GM12878 (cell line): ENCODE measurements around the gene NEMP2. TPM values are rescaled to one million over a fixed set of nuclear protein-coding genes. Genes with fewer than 3 reads are reported as not detected.

Experiments
- ATAC-seq: fragments of 200-7000 bp; cut with Tn5 transposase; 3 replicates; pipeline ENCODE4 v1.9.1; 2020; ENCODE audit warnings: mild to moderate bottlenecking, moderate library complexity
- BruUV-seq: library from RNA; stranded (reverse); fragments of 400-500 nt; replicated peaks from 2 replicates; lab custom pipeline; 2021; lab: Mats Ljungman, UMichigan
- CTCF ChIA-PET: fragments of 300-600 bp; sonication (Branson Sonifier 250); formaldehyde crosslinking; extraction: SDS; loops from one replicate; lab custom pipeline; 2021; ENCODE audit warnings: inconsistent platforms; lab: Yijun Ruan, JAX
- POLR2A ChIA-PET: fragments of 350-600 bp; formaldehyde crosslinking; extraction: SDS; loops from one replicate; lab custom pipeline; 2021; ENCODE audit warnings: inconsistent platforms; lab: Charles Lee
- RAD21 ChIA-PET: fragments of 300-600 bp; sonication (Branson Sonifier 250); formaldehyde crosslinking; loops from one replicate; lab custom pipeline; 2023; ENCODE audit warnings: antibody characterized with exemption; ENCODE audit not compliant: unreplicated experiment; lab: Charles Lee
- SMC1A ChIA-PET: fragments of 300-600 bp; sonication (Branson Sonifier 250); formaldehyde crosslinking; loops from one replicate; lab custom pipeline; 2023; ENCODE audit not compliant: unreplicated experiment, uncharacterized antibody; lab: Charles Lee
- DNase-seq: peaks from one replicate; pipeline ENCODE4 v3.0.0-alpha.2; 2011; ENCODE audit warnings: low read depth, low spot score
- FAIRE-seq: peaks from 3 replicates; lab custom pipeline; 2011; peaks lifted over from hg19 to GRCh38; lab: Jason Lieb, UNC
- H2AFZ ChIP-seq: 2 replicates; pipeline ENCODE4 v1.6.0; 2011; ENCODE audit warnings: low read depth, low read length, control low read depth; ENCODE audit not compliant: control insufficient read depth
- H3K27ac ChIP-seq: 2 replicates; pipeline ENCODE4 v1.5.1; 2011; ENCODE audit warnings: control low read depth; ENCODE audit not compliant: control insufficient read depth, insufficient read depth
- H3K27me3 ChIP-seq, 2 experiments: replicated peaks in 1 of 2; 2 replicates each; pipeline versions ENCODE4 v1.6.0 to v1.6.1; 2011; ENCODE audit warnings: low read length in 1 of 2; ENCODE audit not compliant: control insufficient read depth in 2 of 2, insufficient read depth in 2 of 2
- H3K36me3 ChIP-seq, 2 experiments: 2 replicates each; pipeline ENCODE4 v1.5.1; 2011; ENCODE audit warnings: low read length in 1 of 2; ENCODE audit not compliant: control insufficient read depth in 2 of 2, insufficient read depth in 2 of 2
- H3K4me1 ChIP-seq: 2 replicates; pipeline ENCODE4 v1.6.1; 2011; ENCODE audit warnings: mild to moderate bottlenecking, low read length, moderate library complexity, mixed read lengths; ENCODE audit not compliant: control insufficient read depth, insufficient read depth
- H3K4me2 ChIP-seq: 2 replicates; pipeline ENCODE4 v1.6.0; 2011; ENCODE audit warnings: control low read depth; ENCODE audit not compliant: control insufficient read depth, insufficient read depth
- H3K4me3 ChIP-seq: fragments of 200-600 bp; sonication (generic); 2 replicates; pipeline ENCODE4 v1.5.1; 2016
- H3K79me2 ChIP-seq: 2 replicates; pipeline ENCODE4 v1.6.0; 2011; ENCODE audit warnings: low read length; ENCODE audit not compliant: control insufficient read depth, insufficient read depth
- H3K9ac ChIP-seq: 2 replicates; pipeline ENCODE4 v1.8.0; 2011; ENCODE audit warnings: low read length, control low read depth, mixed read lengths; ENCODE audit not compliant: control insufficient read depth, insufficient read depth
- H3K9me3 ChIP-seq: replicated peaks from 3 replicates; pipeline ENCODE4 v1.5.1; 2011; ENCODE audit warnings: mild to moderate bottlenecking, low read length; ENCODE audit not compliant: control insufficient read depth, insufficient read depth
- H4K20me1 ChIP-seq: 2 replicates; pipeline ENCODE4 v1.6.0; 2011; ENCODE audit not compliant: control insufficient read depth, insufficient read depth
- BRCA1 ChIP-seq: IDR thresholded peaks from 2 replicates; pipeline ENCODE4 v1.6.1; 2011; ENCODE audit warnings: low read depth, low read length, improper control_type of control experiment
- E4F1 ChIP-seq: fragments of 450-650 bp; IDR thresholded peaks from 2 replicates; pipeline ENCODE4 v1.6.1; 2018; ENCODE audit warnings: borderline replicate concordance, mild to moderate bottlenecking; ENCODE audit not compliant: partially characterized antibody
- FOXM1 ChIP-seq: IDR thresholded peaks from 2 replicates; pipeline ENCODE4 v1.6.1; 2012; ENCODE audit warnings: low read depth, mild to moderate bottlenecking, inconsistent platforms, low read length, moderate library complexity
- GABPA ChIP-seq: IDR thresholded peaks from 2 replicates; pipeline ENCODE4 v1.6.1; 2014; ENCODE audit warnings: antibody characterized with exemption, low read depth, mild to moderate bottlenecking, inconsistent platforms
- HCFC1 ChIP-seq: fragments of 150-350 bp; IDR thresholded peaks from 2 replicates; pipeline ENCODE4 v1.6.1; 2014; ENCODE audit warnings: low read length
- MAX ChIP-seq: IDR thresholded peaks from 2 replicates; pipeline ENCODE4 v1.6.1; 2012; ENCODE audit warnings: low read depth, low read length, improper control_type of control experiment
- NBN ChIP-seq: fragments of 450-650 bp; IDR thresholded peaks from 2 replicates; pipeline ENCODE4 v1.6.1; 2016
- RELA ChIP-seq: fragments of 450-650 bp; IDR thresholded peaks from 2 replicates; pipeline ENCODE4 v1.8.0; 2014; ENCODE audit warnings: borderline replicate concordance; ENCODE audit not compliant: partially characterized antibody
- SP1 ChIP-seq: IDR thresholded peaks from one replicate; pipeline ENCODE4 v1.6.1; 2011; ENCODE audit warnings: low read depth, low read length
- SREBF2 ChIP-seq: IDR thresholded peaks from 2 replicates; pipeline ENCODE4 v1.6.1; 2012; ENCODE audit warnings: mild to moderate bottlenecking, low read length
- TARDBP ChIP-seq: IDR thresholded peaks from 2 replicates; pipeline ENCODE4 v1.6.1; 2016; ENCODE audit warnings: borderline replicate concordance
- TBL1XR1 ChIP-seq: IDR thresholded peaks from 2 replicates; pipeline ENCODE4 v1.6.1; 2012; ENCODE audit warnings: low read depth, low read length, improper control_type of control experiment
- ZNF274 ChIP-seq: IDR thresholded peaks from one replicate; pipeline ENCODE4 v1.8.0; 2011; ENCODE audit not compliant: insufficient read length, insufficient read depth
- ZNF384 ChIP-seq: IDR thresholded peaks from 2 replicates; pipeline ENCODE4 v1.6.1; 2012; ENCODE audit warnings: low read depth, mild to moderate bottlenecking, low read length, improper control_type of control experiment, borderline replicate concordance
- ZNF687 ChIP-seq: fragments of 450-650 bp; IDR thresholded peaks from 2 replicates; pipeline ENCODE4 v1.6.1; 2017; ENCODE audit warnings: mild to moderate bottlenecking, moderate library complexity
- ZSCAN29 ChIP-seq: fragments of 450-650 bp; IDR thresholded peaks from 2 replicates; pipeline ENCODE4 v1.6.1; 2017; ENCODE audit warnings: mild to moderate bottlenecking, moderate library complexity
- WGBS: methylation state at CpG from one replicate; pipeline ENCODE4 v1.1.6; 2016; ENCODE audit warnings: low lambda C conversion rate; ENCODE audit not compliant: insufficient replicate concordance, insufficient coverage; ENCODE audit errors: missing lambda C conversion rate; 5-methylcytosine and 5-hydroxymethylcytosine counted together
- in situ Hi-C: fragments of 300-500 bp; cut with MboI; formaldehyde crosslinking; loops from 9 replicates; pipeline ENCODE4 v1.14.3; 2018; ENCODE audit warnings: mixed read lengths
- intact Hi-C: fragments of 100-400 bp; cut with micrococcal nuclease; formaldehyde crosslinking; loops from one replicate; pipeline ENCODE4 v1.14.2; 2022; ENCODE audit not compliant: unreplicated experiment
- polyA plus RNA-seq, 11 experiments: library from polyadenylated mRNA; depleted of rRNA in 4 of 11; unstranded in 6 of 11; stranded (reverse) in 5 of 11; fragments of >200 nt; fragmentation: Nextera tagmentation in 4 of 11; fragmentation: Illumina TruSeq in 1 of 11; extraction: Ambion mirVana in 4 of 11; extraction: Trizol in 1 of 11; gene quantifications; 1 replicate in 1 of 11; 2 replicates in 10 of 11; pipeline versions ENCODE4 v1.2.1 to v1.2.3, GENCODE V29; 2011 to 2016; ENCODE audit warnings: inconsistent platforms in 2 of 11, missing spikeins in 2 of 11, low read depth in 1 of 11
- total RNA-seq, 4 experiments: library from RNA; depleted of rRNA in 3 of 4; stranded (reverse); fragments of >200 nt in 3 of 4; fragmentation: Illumina TruSeq in 1 of 4; extraction: Trizol in 1 of 4; gene quantifications; 2 replicates each; pipeline versions ENCODE4 v1.2.1 to v1.2.3, GENCODE V29; 2013 to 2021

NEMP2 gene
- total and polyA plus RNA-seq, 10 of the 15 experiments (the other 5 are each of a cell fraction or from before 2014, with no cell fraction given), result 2.3 to 14.0 (median 8.1) TPM

- POLR2A ChIA-PET, result no interaction called here
- intact Hi-C loops, result no loop called here
- TF ChIP-seq BRCA1, result no peak
- TF ChIP-seq ZNF687, result no peak
- no peak for TF ChIP-seq SP1
- TF ChIP-seq MAX, result no peak
- TF ChIP-seq ZSCAN29, result no peak
- TF ChIP-seq GABPA, result no peak
- no peak for TF ChIP-seq RELA
- TF ChIP-seq ZNF384, result no peak
- TF ChIP-seq TARDBP, result no peak
- TF ChIP-seq E4F1, result no peak
- TF ChIP-seq NBN, result no peak
- no peak for TF ChIP-seq SREBF2
- TF ChIP-seq FOXM1, result no peak
- TF ChIP-seq HCFC1, result no peak
- no peak for TF ChIP-seq ZNF274
- no peak for TF ChIP-seq TBL1XR1
- TF ChIP-seq, all 136 proteins: peak for 0
- no TSS peak for BruUV-seq
- in situ Hi-C loops, result no loop called here
- H3K4me1 ChIP-seq, result no peaks in the 10 kb centered on the region
- WGBS, result 47% methylated on average over 2 of the region's 2 CpGs
- no peaks in the 10 kb centered on the region for H4K20me1 ChIP-seq
- H3K4me3 ChIP-seq, result no peak overlapping the region
- RAD21 ChIA-PET, result no interaction called here
- H3K4me2 ChIP-seq, result no peak overlapping the region
- no peak overlapping the region for H2AFZ ChIP-seq
- no peak overlapping the region for H3K27ac ChIP-seq
- H3K79me2 ChIP-seq, result no peaks in the 10 kb centered on the region
- peaks cover 0 to 14% of the 10 kb centered on the region in 2 experiments; a peak in 2 of 4 replicates for H3K36me3 ChIP-seq
- H3K9ac ChIP-seq, result no peak overlapping the region
- H3K9me3 ChIP-seq, result no peaks in the 10 kb centered on the region
- DNase-seq (no peak), ATAC-seq (no peak), FAIRE-seq (no peak)
- SMC1A ChIA-PET, result no interaction called here
- CTCF ChIA-PET, result interaction anchor here (1.6 kb wide), 1 partner anchor 13 kb away, joined by 3 read pairs; no protein-coding TSS in a partner anchor
- no peaks in the 10 kb centered on the region for H3K27me3 ChIP-seq
Observed at GRCh38 chr2:190493095-190493494, 41.4 kb downstream of the NEMP2 start.
